HL-60 (cell line): ENCODE results near the gene OR4D1.

Source experiments
- DNase-seq, 2 experiments: peaks; one replicate each; pipeline ENCODE4 v3.0.0-alpha.2; 2010 to 2020; ENCODE audit warnings: low read depth in 1 of 2, low spot score in 1 of 2
- H3K27ac ChIP-seq: fragments of 250-450 bp; sonication (Bioruptor Pico); replicated peaks from 2 replicates; pipeline ENCODE4 v1.5.1; 2020; ENCODE audit warnings: mild to moderate bottlenecking, moderate library complexity
- H3K27me3 ChIP-seq: fragments of 250-450 bp; sonication (Bioruptor Pico); 2 replicates; pipeline ENCODE4 v1.5.1; 2021; ENCODE audit warnings: mild to moderate bottlenecking, moderate library complexity; ENCODE audit not compliant: insufficient read depth, poor library complexity, severe bottlenecking
- H3K4me3 ChIP-seq: replicated peaks from 2 replicates; pipeline ENCODE4 v1.5.1; 2011; ENCODE audit warnings: mild to moderate bottlenecking, control low read depth, low read length; ENCODE audit not compliant: insufficient read depth
- GABPA ChIP-seq: IDR thresholded peaks from 2 replicates; pipeline ENCODE4 v1.6.1; 2012; ENCODE audit warnings: low read depth
- POLR2AphosphoS5 ChIP-seq: IDR thresholded peaks from 2 replicates; pipeline ENCODE4 v1.6.1; 2012; ENCODE audit warnings: low read depth
- REST ChIP-seq: IDR thresholded peaks from 2 replicates; pipeline ENCODE4 v1.6.1; 2012; ENCODE audit warnings: low read depth; ENCODE audit not compliant: insufficient replicate concordance
- SPI1 ChIP-seq: IDR thresholded peaks from 2 replicates; pipeline ENCODE4 v1.6.1; 2012; ENCODE audit warnings: low read depth, mild to moderate bottlenecking, borderline replicate concordance
- TF ChIP-seq, protein P1 (sequence below): IDR thresholded peaks from one replicate; pipeline ENCODE4 v1.5.1; 2011; ENCODE audit warnings: low read length, control low read depth, inconsistent platforms; ENCODE audit not compliant: insufficient read depth

The OR4D1 gene

DNA sequence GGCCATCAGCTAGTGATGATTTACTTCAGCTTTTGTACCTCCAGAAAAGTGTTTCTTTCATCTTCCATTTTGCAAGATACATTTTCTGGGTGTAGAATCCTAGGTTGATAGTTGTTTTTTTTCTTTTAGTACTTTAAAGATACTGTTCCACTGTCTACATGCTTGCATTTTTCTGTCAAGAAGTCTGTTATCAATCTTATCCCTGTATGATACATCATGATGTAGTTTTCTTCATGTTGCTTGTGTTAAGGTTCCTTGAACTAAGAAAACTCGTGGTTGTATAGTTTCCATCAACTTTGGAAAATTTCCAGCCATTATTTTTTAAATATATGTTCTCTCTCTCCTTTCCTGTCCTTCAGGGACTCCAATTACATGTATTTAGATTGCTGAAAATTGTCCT, 40.9 kb upstream of the OR4D1 start:
- no peak overlapping the region for H3K4me3 ChIP-seq
- H3K27ac ChIP-seq = no peak overlapping the region

GRCh38 chr17:58109197-58109596, 39.0 kb upstream of the OR4D1 start:
- Histone ChIP-seq H3K27ac (no peak overlapping the region), H3K4me3 (no peak overlapping the region), H3K27me3 (no peaks in the 10 kb centered on the region)
- no peak for DNase-seq
- TF ChIP-seq, protein P1, sequence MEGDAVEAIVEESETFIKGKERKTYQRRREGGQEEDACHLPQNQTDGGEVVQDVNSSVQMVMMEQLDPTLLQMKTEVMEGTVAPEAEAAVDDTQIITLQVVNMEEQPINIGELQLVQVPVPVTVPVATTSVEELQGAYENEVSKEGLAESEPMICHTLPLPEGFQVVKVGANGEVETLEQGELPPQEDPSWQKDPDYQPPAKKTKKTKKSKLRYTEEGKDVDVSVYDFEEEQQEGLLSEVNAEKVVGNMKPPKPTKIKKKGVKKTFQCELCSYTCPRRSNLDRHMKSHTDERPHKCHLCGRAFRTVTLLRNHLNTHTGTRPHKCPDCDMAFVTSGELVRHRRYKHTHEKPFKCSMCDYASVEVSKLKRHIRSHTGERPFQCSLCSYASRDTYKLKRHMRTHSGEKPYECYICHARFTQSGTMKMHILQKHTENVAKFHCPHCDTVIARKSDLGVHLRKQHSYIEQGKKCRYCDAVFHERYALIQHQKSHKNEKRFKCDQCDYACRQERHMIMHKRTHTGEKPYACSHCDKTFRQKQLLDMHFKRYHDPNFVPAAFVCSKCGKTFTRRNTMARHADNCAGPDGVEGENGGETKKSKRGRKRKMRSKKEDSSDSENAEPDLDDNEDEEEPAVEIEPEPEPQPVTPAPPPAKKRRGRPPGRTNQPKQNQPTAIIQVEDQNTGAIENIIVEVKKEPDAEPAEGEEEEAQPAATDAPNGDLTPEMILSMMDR = no peak
- no peak for TF ChIP-seq POLR2AphosphoS5
- TF ChIP-seq SPI1 = no peak
- TF ChIP-seq GABPA = no peak
- TF ChIP-seq REST = no peak

More for the DNA sequence above, 40.9 kb upstream of the OR4D1 start:
- H3K27me3 ChIP-seq = no peaks in the 10 kb centered on the region
- TF ChIP-seq REST (no peak), GABPA (no peak), POLR2AphosphoS5 (no peak), SPI1 (no peak)
- TF ChIP-seq, protein P1 = no peak
- DNase-seq = no peak

DNA sequence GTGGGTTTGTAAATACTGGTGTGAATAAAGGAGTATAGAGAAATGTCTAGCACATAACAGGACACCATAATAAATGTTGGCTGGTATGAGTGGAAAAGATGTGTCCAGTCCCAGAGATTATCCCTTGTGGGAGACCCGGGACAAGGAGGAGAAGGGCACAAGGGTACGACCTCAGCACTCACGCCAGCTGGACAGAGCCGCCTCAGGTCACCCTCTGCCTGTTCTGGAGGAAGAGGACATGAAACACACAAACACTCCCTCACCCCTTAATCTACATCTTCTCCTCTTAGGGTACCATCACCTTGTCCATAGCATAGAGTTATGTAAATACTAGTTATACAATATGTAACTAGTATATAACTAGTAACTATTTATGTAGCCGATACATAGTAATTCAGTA, 38.2 kb upstream of the OR4D1 start:
- TF ChIP-seq, protein P1 = no peak
- TF ChIP-seq REST (no peak), SPI1 (no peak), POLR2AphosphoS5 (no peak), GABPA (no peak)
- no peak for DNase-seq
- Histone ChIP-seq H3K27ac (no peak overlapping the region), H3K4me3 (no peak overlapping the region), H3K27me3 (no peaks in the 10 kb centered on the region)
